M059J (cell line): ENCODE results near the gene IGLON5. TPM values are rescaled to one million over a fixed set of nuclear protein-coding genes. Genes with fewer than 3 reads are reported as not detected.

ENCODE experiments used
- total RNA-seq: library from RNA; depleted of rRNA; stranded (reverse); fragments of >200 nt; shearing (Covaris generic); gene quantifications from 2 replicates; pipeline ENCODE4 v1.2.3, GENCODE V29; 2014; rRNA removed

Gene IGLON5
- total RNA-seq, 1 experiment from 2014 or later = not detected

Other genes with a start within 250 kb of the IGLON5 start
- not detected in 2 replicates for gene KLK13, start 246.6 kb upstream of the IGLON5 start, total RNA-seq
- gene KLK14, start 228.8 kb upstream of the IGLON5 start, total RNA-seq = not detected in 2 replicates
- 1.4 and 9.7 TPM in 2 replicates for gene CTU1, start 203.2 kb upstream of the IGLON5 start, total RNA-seq
- 0.27 TPM in 1 of 2 replicates, not detected in the other for gene SIGLEC9, start 186.7 kb upstream of the IGLON5 start, total RNA-seq
- not detected in 2 replicates for gene SIGLEC7, start 169.3 kb upstream of the IGLON5 start, total RNA-seq
- gene CD33, start 86.6 kb upstream of the IGLON5 start, total RNA-seq = 3.8 and 4.6 TPM in 2 replicates
- not detected in 2 replicates for gene SIGLECL1, start 60.6 kb upstream of the IGLON5 start, total RNA-seq
- gene VSIG10L, start 30.5 kb downstream of the IGLON5 start, total RNA-seq = 0.57 and 0.86 TPM in 2 replicates
- gene ETFB, start 54.7 kb downstream of the IGLON5 start, total RNA-seq = 97.7 and 134 TPM in 2 replicates
- not detected in 2 replicates for gene CLDND2, start 57.4 kb downstream of the IGLON5 start, total RNA-seq
- not detected in 2 replicates for gene NKG7, start 61.0 kb downstream of the IGLON5 start, total RNA-seq
- gene LIM2, start 76.3 kb downstream of the IGLON5 start, total RNA-seq = not detected in 2 replicates
- gene C19orf84, start 78.9 kb downstream of the IGLON5 start, total RNA-seq = not detected in 2 replicates
- not detected in 2 replicates for gene SIGLEC10, start 106.0 kb downstream of the IGLON5 start, total RNA-seq
- gene SIGLEC8, start 146.8 kb downstream of the IGLON5 start, total RNA-seq = not detected in 2 replicates
- gene CEACAM18, start 166.9 kb downstream of the IGLON5 start, total RNA-seq = not detected in 2 replicates
- gene SIGLEC12, start 190.2 kb downstream of the IGLON5 start, total RNA-seq = not detected in 2 replicates
- not detected in 2 replicates for gene SIGLEC6, start 220.0 kb downstream of the IGLON5 start, total RNA-seq